NCI-H2029 treated with DMSO at 0.1 percent for 48 hours (cell line): ENCODE results near the gene IARS1.

Experiments
- DNase-seq: peaks from one replicate; lab custom pipeline; 2025; lab: John Stamatoyannopoulos, UW

Gene IARS1

GRCh38 chr9:92245005-92245797 is 48.3 kb downstream of the IARS1 start:
- no peak for DNase-seq
